ENCODE measurements around the gene JCAD. TPM values are rescaled to one million over a fixed set of nuclear protein-coding genes. Genes with fewer than 3 reads are reported as not detected.

JCAD gene
- total and polyA plus RNA-seq, 7 donors: 4.3 to 22.5 (median 10.9) TPM

- H3K27ac ChIP-seq: no peak overlapping the region
- no peaks in the 10 kb centered on the region for H3K36me3 ChIP-seq (ENCODE audit: insufficient read depth in 1 of 2, low read depth in 1 of 2)
- intact Hi-C loops (cut with DNase I): no loop called here
- H3K4me3 ChIP-seq: no peak overlapping the region
- H3K9me3 ChIP-seq: no peaks in the 10 kb centered on the region
- WGBS, 3 donors: 68 to 77% (median 75%) methylated on average over 6 of the region's 6 CpGs
- no peak for TF ChIP-seq CTCF (IDR thresholded peaks at IDR 0.05)
- DNase-seq: no peak
- no peak for ATAC-seq
- H3K4me1 ChIP-seq: peaks cover 7% of the 10 kb centered on the region
- H3K27me3 ChIP-seq (ENCODE audit: insufficient read depth in 3 of 3, low read length in 2 of 3): no peaks in the 10 kb centered on the region
Observed at GRCh38 chr10:30017966-30018365, 41.4 kb downstream of the JCAD start.

GRCh38 chr10:30017556-30017955 is 41.8 kb downstream of the JCAD start:
- no peak for TF ChIP-seq CTCF (IDR thresholded peaks at IDR 0.05)
- no peaks in the 10 kb centered on the region for H3K27me3 ChIP-seq (ENCODE audit: insufficient read depth in 3 of 3, low read length in 2 of 3)
- intact Hi-C loops (cut with DNase I): no loop called here
- 65 to 74% (median 68%) methylated on average over 6 of the region's 6 CpGs for WGBS, 3 donors
- no peaks in the 10 kb centered on the region for H3K9me3 ChIP-seq
- H3K4me1 ChIP-seq: peaks cover 7% of the 10 kb centered on the region
- ATAC-seq (no peak), DNase-seq (no peak)
- H3K36me3 ChIP-seq (ENCODE audit: insufficient read depth in 1 of 2, low read depth in 1 of 2): no peaks in the 10 kb centered on the region
- H3K4me3 ChIP-seq: no peak overlapping the region
- H3K27ac ChIP-seq: no peak overlapping the region

- TF ChIP-seq CTCF (IDR thresholded peaks at IDR 0.05): no peak
- H3K4me1 ChIP-seq: peaks cover 7% of the 10 kb centered on the region
- H3K27ac ChIP-seq: no peak overlapping the region
- DNase-seq (no peak), ATAC-seq (no peak)
- H3K27me3 ChIP-seq (ENCODE audit: insufficient read depth in 3 of 3, low read length in 2 of 3): no peaks in the 10 kb centered on the region
- H3K9me3 ChIP-seq: no peaks in the 10 kb centered on the region
- H3K36me3 ChIP-seq (ENCODE audit: insufficient read depth in 1 of 2, low read depth in 1 of 2): no peaks in the 10 kb centered on the region
- H3K4me3 ChIP-seq: no peak overlapping the region
- intact Hi-C loops (cut with DNase I): no loop called here
- 85 to 90% (median 87%) methylated on average over 8 of the region's 8 CpGs for WGBS, 3 donors
Observed at GRCh38 chr10:30014511-30014910, 44.9 kb downstream of the JCAD start.

GRCh38 chr10:30013757-30014156 is 45.6 kb downstream of the JCAD start:
- intact Hi-C loops (cut with DNase I): no loop called here
- WGBS, 3 donors: 23 to 32% (median 26%) methylated on average over 5 of the region's 5 CpGs
- Histone ChIP-seq H3K9me3 (no peaks in the 10 kb centered on the region), H3K27me3 (ENCODE audit: insufficient read depth in 3 of 3, low read length in 2 of 3) (no peaks in the 10 kb centered on the region), H3K4me1 (peaks cover 7% of the 10 kb centered on the region), H3K36me3 (ENCODE audit: insufficient read depth in 1 of 2, low read depth in 1 of 2) (no peaks in the 10 kb centered on the region), H3K4me3 (no peak overlapping the region), H3K27ac (no peak overlapping the region)
- ATAC-seq (peak; percentile 65 to 87 (median 82)), DNase-seq (peak; percentile 45 to 78)
- TF ChIP-seq CTCF (IDR thresholded peaks at IDR 0.05): no peak

GRCh38 chr10:30011956-30012647 is 47.3 kb downstream of the JCAD start:
- Histone ChIP-seq H3K27ac (no peak overlapping the region), H3K4me3 (no peak overlapping the region), H3K36me3 (ENCODE audit: insufficient read depth in 1 of 2, low read depth in 1 of 2) (no peaks in the 10 kb centered on the region), H3K27me3 (ENCODE audit: insufficient read depth in 3 of 3, low read length in 2 of 3) (no peaks in the 10 kb centered on the region), H3K9me3 (no peaks in the 10 kb centered on the region), H3K4me1 (peaks cover 7% of the 10 kb centered on the region)
- intact Hi-C loops (cut with DNase I): no loop called here
- TF ChIP-seq CTCF (IDR thresholded peaks at IDR 0.05): no peak
- DNase-seq (no peak), ATAC-seq (no peak)
- WGBS, 3 donors: 56 to 67% (median 59%) methylated on average over 4 of the region's 4 CpGs
